B cell (primary cell): ENCODE data around the gene STK40. TPM values are rescaled to one million over a fixed set of nuclear protein-coding genes. Genes with fewer than 3 reads are reported as not detected.

Experiments used
- ATAC-seq: fragments of 200-7000 bp; cut with Tn5 transposase; one replicate; pipeline ENCODE4 v1.10.0; 2021; ENCODE audit warnings: low read depth, mild to moderate bottlenecking, moderate number of reproducible peaks, moderate library complexity
- CTCF ChIA-PET: fragments of 350-600 bp; sonication (Branson Sonifier 250); formaldehyde crosslinking; loops from one replicate; lab custom pipeline; 2021; ENCODE audit warnings: antibody characterized with exemption, inconsistent platforms; lab: Charles Lee
- POLR2A ChIA-PET: fragments of 350-600 bp; sonication (Branson Sonifier 250); formaldehyde crosslinking; loops from one replicate; lab custom pipeline; 2021; ENCODE audit warnings: antibody characterized with exemption; lab: Charles Lee
- DNase-seq: peaks from one replicate; pipeline ENCODE4 v3.0.0; 2013
- H2AFZ ChIP-seq: 2 replicates; pipeline ENCODE4 v1.6.1; 2012; ENCODE audit warnings: mild to moderate bottlenecking, low read depth, low read length; ENCODE audit not compliant: insufficient read depth, poor library complexity, severe bottlenecking
- H3K27ac ChIP-seq, 2 donors: 1 replicate in 1 of 2; 2 replicates in 1 of 2; pipeline ENCODE4 v1.5.1; 2012 to 2013; ENCODE audit warnings: low read length in 2 of 2, mild to moderate bottlenecking in 2 of 2, moderate library complexity in 1 of 2
- H3K27me3 ChIP-seq, 4 experiments: fragments of 200-600 bp in 1 of 4; sonication (generic) in 1 of 4; replicated peaks in 1 of 4; 1 replicate in 2 of 4; 2 replicates in 2 of 4; pipeline versions ENCODE4 v1.6.1 to v1.7.0; 2013 to 2016; ENCODE audit warnings: low read length in 3 of 4, mild to moderate bottlenecking in 2 of 4, mixed read lengths in 1 of 4, moderate library complexity in 1 of 4; ENCODE audit not compliant: insufficient read depth in 4 of 4, control insufficient read depth in 3 of 4; ENCODE audit errors: control extremely low read depth in 1 of 4
- H3K36me3 ChIP-seq, 2 experiments: replicated peaks in 1 of 2; 1 replicate in 1 of 2; 2 replicates in 1 of 2; pipeline versions ENCODE4 v1.6.1 to v1.7.1; 2013; ENCODE audit warnings: low read length in 1 of 2; ENCODE audit not compliant: insufficient read depth in 2 of 2, control insufficient read depth in 1 of 2; ENCODE audit errors: control extremely low read depth in 1 of 2, extremely low read depth in 1 of 2
- H3K4me1 ChIP-seq, 2 donors: fragments of 200-600 bp in 1 of 2; sonication (generic) in 1 of 2; 1 replicate in 1 of 2; 2 replicates in 1 of 2; pipeline versions ENCODE4 v1.5.1 to v1.6.1; 2013 to 2017; ENCODE audit warnings: low read length in 2 of 2; ENCODE audit not compliant: control insufficient read depth in 2 of 2, insufficient read depth in 2 of 2
- H3K4me2 ChIP-seq: replicated peaks from 2 replicates; pipeline ENCODE3; 2012; ENCODE audit warnings: mild to moderate bottlenecking, low read depth, low read length; ENCODE audit not compliant: poor library complexity, severe bottlenecking
- H3K4me3 ChIP-seq, 5 experiments: fragments of 200-600 bp in 1 of 5; sonication (generic) in 1 of 5; 1 replicate in 3 of 5; 2 replicates in 2 of 5; pipeline versions ENCODE4 v1.5.1 to v1.7.0; 2011 to 2016; ENCODE audit warnings: low read length in 4 of 5, mild to moderate bottlenecking in 4 of 5, low read depth in 2 of 5, control low read depth in 1 of 5, moderate library complexity in 1 of 5; ENCODE audit not compliant: insufficient read depth in 1 of 5; ENCODE audit errors: control extremely low read depth in 1 of 5, extremely low read depth in 1 of 5
- H3K79me2 ChIP-seq: fragments of 200-600 bp; sonication (generic); one replicate; pipeline ENCODE4 v1.6.0; 2016; ENCODE audit warnings: low read length; ENCODE audit not compliant: control insufficient read depth, insufficient read depth
- H3K9ac ChIP-seq: fragments of 200-600 bp; sonication (generic); 2 replicates; pipeline ENCODE4 v1.6.1; 2017; ENCODE audit warnings: mild to moderate bottlenecking, low read length, moderate library complexity
- H3K9me3 ChIP-seq, 3 donors: one replicate each; pipeline versions ENCODE4 v1.6.1 to v1.7.1; 2013; ENCODE audit warnings: low read length in 2 of 3; ENCODE audit not compliant: control insufficient read depth in 2 of 3, insufficient read depth in 1 of 3; ENCODE audit errors: control extremely low read depth in 1 of 3
- H4K20me1 ChIP-seq: 2 replicates; pipeline ENCODE4 v1.6.0; 2012; ENCODE audit warnings: mild to moderate bottlenecking, low read length; ENCODE audit not compliant: insufficient read depth, control insufficient read depth, poor library complexity, severe bottlenecking
- H3K27ac Mint-ChIP-seq: one replicate; pipeline ENCODE4 v1.8.0; 2021; ENCODE audit warnings: mixed read lengths
- H3K27me3 Mint-ChIP-seq: one replicate; pipeline ENCODE4 v1.8.0; 2021; ENCODE audit warnings: mixed read lengths
- H3K4me1 Mint-ChIP-seq: one replicate; pipeline ENCODE4 v1.8.0; 2021; ENCODE audit warnings: mixed read lengths
- H3K4me3 Mint-ChIP-seq: one replicate; pipeline ENCODE4 v1.8.0; 2021; ENCODE audit warnings: mixed read lengths
- H3K9me3 Mint-ChIP-seq: one replicate; pipeline ENCODE4 v1.8.0; 2022; ENCODE audit warnings: mixed read lengths; ENCODE audit not compliant: insufficient read depth
- CTCF ChIP-seq: fragments of 200-600 bp; IDR thresholded peaks from one replicate; pipeline ENCODE4 v1.8.0; 2022; ENCODE audit warnings: antibody characterized with exemption, mild to moderate bottlenecking
- EZH2 ChIP-seq: IDR thresholded peaks from 2 replicates; pipeline ENCODE4 v1.6.1; 2012; ENCODE audit warnings: borderline replicate concordance, low read depth, mild to moderate bottlenecking, moderate library complexity, low read length; ENCODE audit not compliant: insufficient read depth, poor library complexity, severe bottlenecking
- WGBS: methylation state at CpG from one replicate; pipeline ENCODE4 v1.1.5; 2013; ENCODE audit warnings: missing lambda C conversion rate; ENCODE audit not compliant: insufficient coverage; 5-methylcytosine and 5-hydroxymethylcytosine counted together
- intact Hi-C: fragments of 100-400 bp; cut with micrococcal nuclease; formaldehyde crosslinking; loops from one replicate; pipeline ENCODE4 v1.10.0; 2022
- polyA plus RNA-seq: library from polyadenylated mRNA; depleted of rRNA; stranded (reverse); fragments of >200 nt; gene quantifications from 2 replicates; pipeline ENCODE4 v1.2.3, GENCODE V29; 2012
- total RNA-seq, 2 donors: library from RNA; stranded (reverse); fragments of 120-200 nt in 1 of 2; gene quantifications; 1 replicate in 1 of 2; 2 replicates in 1 of 2; pipeline versions ENCODE4 v1.2.3 to v1.2.4, GENCODE V29; 2013 to 2022

STK40 gene
- total and polyA plus RNA-seq, 2 donors (not counting 1 experiment from before 2014, with no cell fraction given) = 53.1 to 69.1 TPM

- CTCF ChIA-PET = no interaction called here
- TF ChIP-seq CTCF (no peak), EZH2 (no peak)
- Histone ChIP-seq H3K79me2 (no peaks in the 10 kb centered on the region), H3K27ac (no peak overlapping the region), H4K20me1 (no peaks in the 10 kb centered on the region), H3K36me3 (no peaks in the 10 kb centered on the region), H2AFZ (no peak overlapping the region), H3K9me3 (no peaks in the 10 kb centered on the region), H3K4me3 (no peak overlapping the region), H3K27me3 (no peaks in the 10 kb centered on the region), H3K4me2 (no peak overlapping the region), H3K4me1 (no peaks in the 10 kb centered on the region), H3K9ac (no peak overlapping the region)
- 54% methylated on average over 1 of the region's 1 CpG for WGBS
- no peaks in the 10 kb centered on the region for H3K4me1 Mint-ChIP-seq
- DNase-seq (no peak), ATAC-seq (no peak)
- intact Hi-C loops = no loop called here
- H3K9me3 Mint-ChIP-seq = no peaks in the 10 kb centered on the region
- no peak overlapping the region for H3K4me3 Mint-ChIP-seq
- H3K27ac Mint-ChIP-seq = no peak overlapping the region
- POLR2A ChIA-PET = no interaction called here
- H3K27me3 Mint-ChIP-seq = no peaks in the 10 kb centered on the region
Observed at GRCh38 chr1:36433102-36433501, 47.4 kb upstream of the STK40 start.

- no peak overlapping the region for H2AFZ ChIP-seq
- CTCF ChIA-PET = no interaction called here
- DNase-seq = no peak
- no peaks in the 10 kb centered on the region for H3K36me3 ChIP-seq
- H3K4me2 ChIP-seq = no peak overlapping the region
- H4K20me1 ChIP-seq = no peaks in the 10 kb centered on the region
- Mint-ChIP-seq H3K27ac (no peak overlapping the region), H3K4me1 (no peaks in the 10 kb centered on the region), H3K4me3 (no peak overlapping the region), H3K27me3 (no peaks in the 10 kb centered on the region), H3K9me3 (no peaks in the 10 kb centered on the region)
- H3K9me3 ChIP-seq = no peaks in the 10 kb centered on the region
- 92% methylated on average over 2 of the region's 4 CpGs for WGBS
- H3K27ac ChIP-seq = no peak overlapping the region
- TF ChIP-seq CTCF = no peak
- TF ChIP-seq EZH2 = no peak
- no peaks in the 10 kb centered on the region for H3K79me2 ChIP-seq
- no peaks in the 10 kb centered on the region for H3K4me1 ChIP-seq
- H3K9ac ChIP-seq = no peak overlapping the region
- H3K4me3 ChIP-seq = no peak overlapping the region
- intact Hi-C loops = no loop called here
- no peak for ATAC-seq
- no peaks in the 10 kb centered on the region for H3K27me3 ChIP-seq
- POLR2A ChIA-PET = no interaction called here
Observed at GRCh38 chr1:36432616-36433015, 46.9 kb upstream of the STK40 start.
